CD4-positive, alpha-beta T cell treated with Interleukin-6 for 4 hours (primary cell): ENCODE results near the gene C3orf52.

Experiments used
- DNase-seq: peaks from one replicate; pipeline ENCODE4 v3.0.0-alpha.2; 2020; ENCODE audit warnings: mixed read lengths

C3orf52 gene

GRCh38 chr3:112119962-112120836, 34.0 kb downstream of the C3orf52 start:
- no peak for DNase-seq

- DNase-seq: no peak
Observed at GRCh38 chr3:112121577-112122547, 35.7 kb downstream of the C3orf52 start.

GRCh38 chr3:112122870-112123269, 36.7 kb downstream of the C3orf52 start:
- no peak for DNase-seq

- no peak for DNase-seq
Observed at GRCh38 chr3:112123548-112123947, 37.4 kb downstream of the C3orf52 start.

- no peak for DNase-seq
Observed at GRCh38 chr3:112124907-112125607, 38.9 kb downstream of the C3orf52 start.

GRCh38 chr3:112126511-112126911, 40.3 kb downstream of the C3orf52 start:
- DNase-seq: peak; percentile 28

GRCh38 chr3:112127522-112128494, 41.6 kb downstream of the C3orf52 start:
- peak; percentile 7 for DNase-seq

- peak; percentile 72 for DNase-seq
Observed at GRCh38 chr3:112128843-112129727, 42.9 kb downstream of the C3orf52 start.

GRCh38 chr3:112129925-112130637, 43.9 kb downstream of the C3orf52 start:
- no peak for DNase-seq

GRCh38 chr3:112130638-112130993, 44.4 kb downstream of the C3orf52 start:
- no peak for DNase-seq

GRCh38 chr3:112131111-112131510, 44.9 kb downstream of the C3orf52 start:
- no peak for DNase-seq

GRCh38 chr3:112132088-112132487, 45.9 kb downstream of the C3orf52 start:
- no peak for DNase-seq

GRCh38 chr3:112132554-112132953, 46.4 kb downstream of the C3orf52 start:
- peak; percentile 9 for DNase-seq

- DNase-seq: peak; percentile 76
Observed at GRCh38 chr3:112132975-112133448, 46.8 kb downstream of the C3orf52 start, which contains the start of gene GCSAM. GCSAM (minus strand) TSS chr3:112133248; CDS start chr3:112133120, 128 bp downstream.

GRCh38 chr3:112133626-112134334, 47.6 kb downstream of the C3orf52 start:
- no peak for DNase-seq

- peak; percentile 49 for DNase-seq
Observed at GRCh38 chr3:112134335-112135124, 48.3 kb downstream of the C3orf52 start.

GRCh38 chr3:112136046-112136445, 49.9 kb downstream of the C3orf52 start:
- no peak for DNase-seq
